ENCODE results near the gene TSPAN14. TPM values are rescaled to one million over a fixed set of nuclear protein-coding genes. Genes with fewer than 3 reads are reported as not detected.

TSPAN14 gene
- total RNA-seq, 1 donor from 2014 or later: 169 TPM

- peaks cover 42% of the 10 kb centered on the region for H3K36me3 ChIP-seq
- intact Hi-C loops (cut with DNase I): no loop called here
- H3K27ac ChIP-seq: no peak overlapping the region
- no peaks in the 10 kb centered on the region for H3K9me3 ChIP-seq
- DNase-seq: no peak
- H3K27me3 ChIP-seq (ENCODE audit: low read depth): no peaks in the 10 kb centered on the region
- H3K4me3 ChIP-seq: no peak overlapping the region
- no peak for TF ChIP-seq CTCF (IDR thresholded peaks at IDR 0.05)
- ATAC-seq: no peak
- H3K4me1 ChIP-seq: peaks cover 58% of the 10 kb centered on the region
Observed at GRCh38 chr10:80522756-80523363, 68.8 kb downstream of the TSPAN14 start.

GRCh38 chr10:80523773-80524172 lies 69.7 kb downstream of the TSPAN14 start:
- Histone ChIP-seq H3K4me1 (peaks cover 56% of the 10 kb centered on the region), H3K36me3 (peaks cover 33% of the 10 kb centered on the region), H3K27me3 (ENCODE audit: low read depth) (no peaks in the 10 kb centered on the region), H3K4me3 (no peak overlapping the region), H3K9me3 (no peaks in the 10 kb centered on the region), H3K27ac (no peak overlapping the region)
- DNase-seq (no peak), ATAC-seq (peak; percentile 15 to 34)
- TF ChIP-seq CTCF (IDR thresholded peaks at IDR 0.05): no peak
- intact Hi-C loops (cut with DNase I): no loop called here

GRCh38 chr10:80524190-80524909 lies 70.2 kb downstream of the TSPAN14 start:
- no peak for DNase-seq
- Histone ChIP-seq H3K4me3 (no peak overlapping the region), H3K9me3 (no peaks in the 10 kb centered on the region), H3K4me1 (peaks cover 56% of the 10 kb centered on the region), H3K27me3 (ENCODE audit: low read depth) (no peaks in the 10 kb centered on the region), H3K27ac (no peak overlapping the region), H3K36me3 (peaks cover 27% of the 10 kb centered on the region)
- TF ChIP-seq CTCF (IDR thresholded peaks at IDR 0.05): no peak
- no peak for ATAC-seq
- intact Hi-C loops (cut with DNase I): no loop called here

- peaks cover 8% of the 10 kb centered on the region for H3K36me3 ChIP-seq
- no peak for ATAC-seq
- H3K9me3 ChIP-seq: no peaks in the 10 kb centered on the region
- TF ChIP-seq CTCF (IDR thresholded peaks at IDR 0.05): no peak
- H3K4me1 ChIP-seq: peaks cover 69% of the 10 kb centered on the region
- no peak overlapping the region for H3K27ac ChIP-seq
- H3K27me3 ChIP-seq (ENCODE audit: low read depth): no peaks in the 10 kb centered on the region
- H3K4me3 ChIP-seq: no peak overlapping the region
- intact Hi-C loops (cut with DNase I): no loop called here
- no peak for DNase-seq
Observed at GRCh38 chr10:80526218-80526617, 72.1 kb downstream of the TSPAN14 start.

- Histone ChIP-seq H3K9me3 (no peaks in the 10 kb centered on the region), H3K36me3 (peaks cover 5% of the 10 kb centered on the region), H3K27me3 (ENCODE audit: low read depth) (no peaks in the 10 kb centered on the region), H3K4me1 (peaks cover 69% of the 10 kb centered on the region), H3K27ac (no peak overlapping the region), H3K4me3 (no peak overlapping the region)
- intact Hi-C loops (cut with DNase I): no loop called here
- no peak for TF ChIP-seq CTCF (IDR thresholded peaks at IDR 0.05)
- ATAC-seq: peak; percentile 12 to 23
- DNase-seq: no peak
Observed at GRCh38 chr10:80526742-80527141, 72.6 kb downstream of the TSPAN14 start.

All from lower lobe of right lung (tissue), 2 donors.